Measurements from ENCODE around the gene NFKB1.

NFKB1 gene

GRCh38 chr4:102629673-102630072 is 128.5 kb downstream of the NFKB1 start:
- no peaks in the 10 kb centered on the region for H3K27me3 ChIP-seq
- no peaks in the 10 kb centered on the region for H3K9me3 ChIP-seq

GRCh38 chr4:102631616-102632015 is 130.5 kb downstream of the NFKB1 start:
- Histone ChIP-seq H3K36me3 (no peaks in the 10 kb centered on the region), H3K27me3 (no peaks in the 10 kb centered on the region), H3K4me1 (no peaks in the 10 kb centered on the region), H3K4me3 (ENCODE audit: low read depth, low read length) (no peak overlapping the region), H3K9me3 (no peaks in the 10 kb centered on the region)
- no peak for TF ChIP-seq CTCF (IDR thresholded peaks at IDR 0.05; ENCODE audit: low read depth, low read length)
- no peak for DNase-seq

More at GRCh38 chr4:102629673-102630072, 128.5 kb downstream of the NFKB1 start:
- H3K4me1 ChIP-seq, result no peaks in the 10 kb centered on the region
- H3K36me3 ChIP-seq, result no peaks in the 10 kb centered on the region
- no peak for DNase-seq
- no peak overlapping the region for H3K4me3 ChIP-seq (ENCODE audit: low read depth, low read length)
- TF ChIP-seq CTCF (IDR thresholded peaks at IDR 0.05; ENCODE audit: low read depth, low read length), result no peak

- Histone ChIP-seq H3K9me3 (no peaks in the 10 kb centered on the region), H3K4me3 (ENCODE audit: low read depth, low read length) (no peak overlapping the region), H3K27me3 (no peaks in the 10 kb centered on the region), H3K4me1 (no peaks in the 10 kb centered on the region), H3K36me3 (no peaks in the 10 kb centered on the region)
- TF ChIP-seq CTCF (IDR thresholded peaks at IDR 0.05; ENCODE audit: low read depth, low read length), result no peak
- DNase-seq, result no peak
Measured at GRCh38 chr4:102632241-102633065, 131.3 kb downstream of the NFKB1 start.

- Histone ChIP-seq H3K27me3 (no peaks in the 10 kb centered on the region), H3K9me3 (no peaks in the 10 kb centered on the region), H3K4me1 (no peaks in the 10 kb centered on the region), H3K4me3 (ENCODE audit: low read depth, low read length) (no peak overlapping the region), H3K36me3 (no peaks in the 10 kb centered on the region)
- DNase-seq, result no peak
- TF ChIP-seq CTCF (IDR thresholded peaks at IDR 0.05; ENCODE audit: low read depth, low read length), result no peak
Measured at GRCh38 chr4:102633100-102633499, 131.9 kb downstream of the NFKB1 start.

- Histone ChIP-seq H3K9me3 (no peaks in the 10 kb centered on the region), H3K27me3 (no peaks in the 10 kb centered on the region), H3K36me3 (no peaks in the 10 kb centered on the region), H3K4me3 (ENCODE audit: low read depth, low read length) (no peak overlapping the region), H3K4me1 (no peaks in the 10 kb centered on the region)
- no peak for DNase-seq
- no peak for TF ChIP-seq CTCF (IDR thresholded peaks at IDR 0.05; ENCODE audit: low read depth, low read length)
Measured at GRCh38 chr4:102637391-102637790, 136.2 kb downstream of the NFKB1 start.

GRCh38 chr4:102638621-102639020 is 137.5 kb downstream of the NFKB1 start:
- no peaks in the 10 kb centered on the region for H3K27me3 ChIP-seq
- no peak for TF ChIP-seq CTCF (IDR thresholded peaks at IDR 0.05; ENCODE audit: low read depth, low read length)
- no peak for DNase-seq
- H3K36me3 ChIP-seq, result no peaks in the 10 kb centered on the region
- no peaks in the 10 kb centered on the region for H3K9me3 ChIP-seq
- no peak overlapping the region for H3K4me3 ChIP-seq (ENCODE audit: low read depth, low read length)
- H3K4me1 ChIP-seq, result no peaks in the 10 kb centered on the region

Measured in BE2C (cell line).